HepG2 (cell line): ENCODE data around the gene SLC6A9. TPM values are rescaled to one million over a fixed set of nuclear protein-coding genes. Genes with fewer than 3 reads are reported as not detected.

Experiments used
- ARHGAP35 ChIP-seq: sonication (generic); formaldehyde crosslinking; IDR thresholded peaks from 2 replicates; pipeline ENCODE4 v1.9.0; 2022; ENCODE audit warnings: mild to moderate bottlenecking, inconsistent platforms, moderate library complexity, missing genetic modification reagents, borderline replicate concordance
- BCL6 ChIP-seq: IDR thresholded peaks from 2 replicates; pipeline ENCODE4 v1.6.1; 2016; ENCODE audit warnings: missing genetic modification reagents, missing compliant biosample characterization
- FOXO1 ChIP-seq: sonication (generic); formaldehyde crosslinking; IDR thresholded peaks from 2 replicates; pipeline ENCODE4 v1.4.0; 2020; ENCODE audit warnings: missing genetic modification reagents
- GMEB2 ChIP-seq: IDR thresholded peaks from 2 replicates; pipeline ENCODE4 v1.6.1; 2016; ENCODE audit warnings: missing biosample characterization, missing genetic modification reagents, low read depth
- HDAC6 ChIP-seq: fragments of 200-600 bp; sonication (generic); IDR thresholded peaks from 2 replicates; pipeline ENCODE4 v1.7.0; 2017; ENCODE audit warnings: mild to moderate bottlenecking, antibody characterized with exemption, low read length, low read depth
- HNRNPUL1 ChIP-seq: fragments of 200-400 bp; formaldehyde crosslinking; IDR thresholded peaks from 2 replicates; pipeline ENCODE4 v1.6.1; 2017; ENCODE audit warnings: low read depth, mild to moderate bottlenecking, low read length, moderate library complexity
- IKZF1 ChIP-seq: fragments of 450-650 bp; IDR thresholded peaks from 2 replicates; pipeline ENCODE4 v1.7.1; 2016
- MEIS2 ChIP-seq: sonication (generic); formaldehyde crosslinking; IDR thresholded peaks from 2 replicates; pipeline ENCODE4 v1.9.0; 2021; ENCODE audit warnings: mild to moderate bottlenecking, missing genetic modification reagents
- MLLT10 ChIP-seq: sonication (generic); formaldehyde crosslinking; IDR thresholded peaks from 2 replicates; pipeline ENCODE4 v1.4.0; 2020; ENCODE audit warnings: missing genetic modification reagents
- NCOA1 ChIP-seq: sonication (generic); formaldehyde crosslinking; IDR thresholded peaks from 2 replicates; pipeline ENCODE4 v1.9.0; 2021; ENCODE audit warnings: missing genetic modification reagents
- PAF1 ChIP-seq: IDR thresholded peaks from 2 replicates; pipeline ENCODE4 v1.6.1; 2016; ENCODE audit warnings: missing genetic modification reagents, missing compliant biosample characterization
- RNF219 ChIP-seq: sonication (generic); formaldehyde crosslinking; IDR thresholded peaks from 2 replicates; pipeline ENCODE4 v1.5.0; 2020; ENCODE audit warnings: mild to moderate bottlenecking, missing genetic modification reagents
- SMAD3 ChIP-seq: sonication (generic); formaldehyde crosslinking; IDR thresholded peaks from 2 replicates; pipeline ENCODE4 v1.4.0; 2020; ENCODE audit warnings: missing genetic modification reagents
- SP2 ChIP-seq: sonication (generic); formaldehyde crosslinking; IDR thresholded peaks from 2 replicates; pipeline ENCODE4 v1.5.1; 2020; ENCODE audit warnings: mild to moderate bottlenecking, missing genetic modification reagents
- TRIM24 ChIP-seq: sonication (generic); formaldehyde crosslinking; IDR thresholded peaks from 2 replicates; pipeline ENCODE4 v1.8.0; 2022; ENCODE audit warnings: mild to moderate bottlenecking, missing genetic modification reagents
- ZFP91 ChIP-seq: sonication (generic); formaldehyde crosslinking; IDR thresholded peaks from 2 replicates; pipeline ENCODE4 v1.9.0; 2022; ENCODE audit warnings: missing genetic modification reagents, mild to moderate bottlenecking, borderline replicate concordance
- ZNF234 ChIP-seq: sonication (generic); formaldehyde crosslinking; conservative IDR thresholded peaks from 2 replicates; pipeline ENCODE4 v1.5.1; 2020; ENCODE audit warnings: mild to moderate bottlenecking, missing genetic modification reagents
- ZNF280B ChIP-seq: sonication (generic); formaldehyde crosslinking; IDR thresholded peaks from 2 replicates; pipeline ENCODE4 v1.5.0; 2020; ENCODE audit warnings: missing genetic modification reagents, mild to moderate bottlenecking, borderline replicate concordance
- ZNF589 ChIP-seq: sonication (generic); formaldehyde crosslinking; conservative IDR thresholded peaks from 2 replicates; pipeline ENCODE4 v1.8.0; 2022; ENCODE audit warnings: mild to moderate bottlenecking, moderate library complexity, missing genetic modification reagents
- ZNF598 ChIP-seq: sonication (generic); formaldehyde crosslinking; IDR thresholded peaks from 2 replicates; pipeline ENCODE4 v1.5.1; 2020; ENCODE audit warnings: mild to moderate bottlenecking, missing genetic modification reagents, borderline replicate concordance
- ZNF615 ChIP-seq: sonication (generic); formaldehyde crosslinking; IDR thresholded peaks from 2 replicates; pipeline ENCODE4 v1.5.0; 2020; ENCODE audit warnings: mild to moderate bottlenecking, missing genetic modification reagents, borderline replicate concordance
- ZNF768 ChIP-seq: sonication (generic); formaldehyde crosslinking; IDR thresholded peaks from 2 replicates; pipeline ENCODE4 v1.4.0; 2020; ENCODE audit warnings: missing genetic modification reagents
- ZNF773 ChIP-seq: sonication (generic); formaldehyde crosslinking; IDR thresholded peaks from 2 replicates; pipeline ENCODE4 v1.4.0; 2020; ENCODE audit warnings: missing genetic modification reagents, borderline replicate concordance
- ZNF83 ChIP-seq: sonication (generic); formaldehyde crosslinking; IDR thresholded peaks from 2 replicates; pipeline ENCODE4 v1.4.0; 2020; ENCODE audit warnings: missing genetic modification reagents, mild to moderate bottlenecking, borderline replicate concordance
- ZSCAN25 ChIP-seq: sonication (generic); formaldehyde crosslinking; IDR thresholded peaks from 2 replicates; pipeline ENCODE4 v1.8.0; 2022; ENCODE audit warnings: mild to moderate bottlenecking, missing genetic modification reagents
- polyA plus RNA-seq, 8 experiments: library from polyadenylated mRNA; depleted of rRNA in 3 of 8; stranded (reverse) in 7 of 8; unstranded in 1 of 8; fragments of >200 nt; fragmentation: Illumina TruSeq in 4 of 8; extraction: Trizol in 4 of 8; gene quantifications; 2 replicates each; pipeline versions ENCODE4 v1.2.1 to v1.2.3, GENCODE V29; 2011 to 2016; ENCODE audit warnings: low read depth in 4 of 8, missing spikeins in 1 of 8, mixed read lengths in 1 of 8; ENCODE audit not compliant: insufficient read depth in 1 of 8
- total RNA-seq, 5 experiments: library from RNA; depleted of rRNA; stranded (reverse); fragments of >200 nt; fragmentation: Illumina TruSeq; extraction: Trizol; gene quantifications; 2 replicates each; pipeline ENCODE4 v1.2.3, GENCODE V29; 2016; ENCODE audit warnings: low read depth in 1 of 5

The SLC6A9 gene
- total and polyA plus RNA-seq, 2 of the 13 experiments (the other 11 are each of a cell fraction or from before 2014, with no cell fraction given) = 8.5 to 9.9 TPM

- TF ChIP-seq MEIS2 (CRISPR knock-in tag) = no peak; the same call in 1 of the 2 replicates
- 0 out of 2 replicates have a peak, but pooled peaks have one; percentile 6 for TF ChIP-seq ZNF768
- no peak for TF ChIP-seq SP2 (CRISPR knock-in tag)
- no peak for TF ChIP-seq ZNF773
- TF ChIP-seq BCL6 = no peak; the same call in 1 of the 2 replicates
- no peak for TF ChIP-seq SMAD3
- TF ChIP-seq MLLT10 (CRISPR knock-in tag) = no peak
- 0 out of 2 replicates have a peak, but pooled peaks have one; percentile 14 for TF ChIP-seq FOXO1 (CRISPR knock-in tag)
- no peak for TF ChIP-seq HNRNPUL1
- no peak for TF ChIP-seq ZNF280B (CRISPR knock-in tag)
- no peak for TF ChIP-seq PAF1
- no peak for TF ChIP-seq TRIM24
- TF ChIP-seq RNF219 (CRISPR knock-in tag) = no peak
- no peak for TF ChIP-seq ZNF83
- TF ChIP-seq ZNF234 (CRISPR knock-in tag) = no peak
- no peak for TF ChIP-seq IKZF1
- no peak for TF ChIP-seq ZSCAN25
- TF ChIP-seq ZNF589 (CRISPR knock-in tag) = 0 out of 2 replicates have a peak, but pooled peaks have one; percentile 47
- no peak for TF ChIP-seq ARHGAP35
- TF ChIP-seq GMEB2 (CRISPR knock-in tag) = no peak
- no peak for TF ChIP-seq ZNF615 (CRISPR knock-in tag)
- no peak for TF ChIP-seq ZNF598 (CRISPR knock-in tag)
- TF ChIP-seq ZFP91 (CRISPR knock-in tag) = peak; percentile 99
- no peak for TF ChIP-seq HDAC6
- TF ChIP-seq NCOA1 = 0 out of 2 replicates have a peak, but pooled peaks have one; percentile 47
Observed at GRCh38 chr1:44029911-44030604, 1.2 kb downstream of the SLC6A9 start (continued).
